Neural cell (in vitro differentiated cells): ENCODE data around the gene THRB. TPM values are rescaled to one million over a fixed set of nuclear protein-coding genes. Genes with fewer than 3 reads are reported as not detected.

Source experiments
- H2AFZ ChIP-seq: fragments of 200-600, 300-800 bp; sonication (generic), shearing (Covaris generic); 2 replicates; pipeline ENCODE4 v1.6.0; 2014; ENCODE audit warnings: low read depth, mild to moderate bottlenecking, antibody characterized with exemption, low read length, moderate library complexity
- H3F3A ChIP-seq: fragments of 200-600 bp; shearing (Covaris generic); 2 replicates; pipeline ENCODE4 v1.6.1; 2016; ENCODE audit warnings: mild to moderate bottlenecking, moderate library complexity, mixed read lengths, antibody characterized with exemption, low read length; ENCODE audit not compliant: insufficient read depth, poor library complexity, severe bottlenecking
- H3K27ac ChIP-seq: fragments of 200-600, 300-800 bp; sonication (generic), shearing (Covaris generic); 2 replicates; pipeline ENCODE4 v1.5.1; 2014; ENCODE audit warnings: mild to moderate bottlenecking, low read length, moderate library complexity
- H3K27me3 ChIP-seq: fragments of 300-800, 200-600 bp; sonication (generic), shearing (Covaris generic); 2 replicates; pipeline ENCODE4 v1.6.0; 2014; ENCODE audit warnings: mild to moderate bottlenecking, low read depth, low read length, moderate library complexity; ENCODE audit not compliant: insufficient read depth
- H3K36me3 ChIP-seq: fragments of 300-800, 200-600 bp; sonication (generic), shearing (Covaris generic); 2 replicates; pipeline ENCODE4 v1.5.1; 2014; ENCODE audit warnings: mild to moderate bottlenecking, antibody characterized with exemption, low read length, moderate library complexity; ENCODE audit not compliant: insufficient read depth
- H3K4me2 ChIP-seq: fragments of 300-800, 200-600 bp; sonication (generic), shearing (Covaris generic); 2 replicates; pipeline ENCODE4 v1.6.0; 2014; ENCODE audit warnings: mild to moderate bottlenecking, low read length
- H3K4me3 ChIP-seq: fragments of 300-800, 200-600 bp; sonication (generic), shearing (Covaris generic); 2 replicates; pipeline ENCODE4 v1.5.1; 2014; ENCODE audit warnings: mild to moderate bottlenecking, low read length, moderate library complexity
- H3K79me2 ChIP-seq: fragments of 200-600 bp; shearing (Covaris generic); replicated peaks from 2 replicates; pipeline ENCODE4 v1.6.0; 2014; ENCODE audit warnings: mild to moderate bottlenecking, low read length, moderate library complexity; ENCODE audit not compliant: insufficient read depth
- H3K9ac ChIP-seq: fragments of 300-800, 200-600 bp; sonication (generic), shearing (Covaris generic); 2 replicates; pipeline ENCODE4 v1.6.1; 2016; ENCODE audit warnings: mild to moderate bottlenecking, low read length, mixed read lengths
- H3K9me2 ChIP-seq: fragments of 200-600 bp; shearing (Covaris generic); 2 replicates; pipeline ENCODE4 v1.6.1; 2016; ENCODE audit warnings: mild to moderate bottlenecking, low read length, mixed read lengths; ENCODE audit not compliant: insufficient read depth
- H3K9me3 ChIP-seq: fragments of 200-600, 300-800 bp; sonication (generic), shearing (Covaris generic); 2 replicates; pipeline ENCODE4 v1.6.1; 2016; ENCODE audit warnings: mild to moderate bottlenecking, mixed run types, low read length, moderate library complexity, mixed read lengths
- H4K20me1 ChIP-seq: fragments of 200-600 bp; shearing (Covaris generic); 2 replicates; pipeline ENCODE4 v1.6.1; 2016; ENCODE audit warnings: mild to moderate bottlenecking, mixed run types; ENCODE audit not compliant: insufficient read depth
- CTCF ChIP-seq: fragments of 450-650 bp; IDR thresholded peaks from 2 replicates; pipeline ENCODE4 v1.5.1; 2014; ENCODE audit warnings: antibody characterized with exemption, mild to moderate bottlenecking, moderate library complexity; ENCODE audit not compliant: poor library complexity, severe bottlenecking
- EP300 ChIP-seq: fragments of 450-650 bp; conservative IDR thresholded peaks from 2 replicates; pipeline ENCODE4 v1.6.1; 2014; ENCODE audit warnings: antibody characterized with exemption, mild to moderate bottlenecking, moderate library complexity; ENCODE audit not compliant: poor library complexity, severe bottlenecking
- EZH2 ChIP-seq: fragments of 200-600, 300-800 bp; shearing (Covaris generic), sonication (generic); IDR thresholded peaks from 2 replicates; pipeline ENCODE4 v1.6.1; 2014; ENCODE audit warnings: antibody characterized with exemption, low read length, borderline replicate concordance, mild to moderate bottlenecking; ENCODE audit not compliant: insufficient read depth, poor library complexity, severe bottlenecking
- MXI1 ChIP-seq: fragments of 450-650 bp; conservative IDR thresholded peaks from 2 replicates; pipeline ENCODE4 v1.6.1; 2014; ENCODE audit warnings: antibody characterized with exemption, mild to moderate bottlenecking; ENCODE audit not compliant: poor library complexity, severe bottlenecking
- POLR2AphosphoS5 ChIP-seq: IDR thresholded peaks from 2 replicates; pipeline ENCODE4 v1.6.1; 2012
- RAD21 ChIP-seq: fragments of 450-650 bp; conservative IDR thresholded peaks from 2 replicates; pipeline ENCODE4 v1.6.1; 2014; ENCODE audit warnings: antibody characterized with exemption, mild to moderate bottlenecking, moderate library complexity
- REST ChIP-seq: IDR thresholded peaks from 2 replicates; pipeline ENCODE4 v1.6.1; 2012; ENCODE audit warnings: borderline replicate concordance
- SMC3 ChIP-seq: fragments of 450-650 bp; conservative IDR thresholded peaks from 2 replicates; pipeline ENCODE4 v1.6.1; 2014; ENCODE audit warnings: antibody characterized with exemption, mild to moderate bottlenecking, moderate library complexity; ENCODE audit not compliant: poor library complexity
- TAF1 ChIP-seq: IDR thresholded peaks from 2 replicates; pipeline ENCODE4 v1.6.1; 2012; ENCODE audit warnings: low read depth
- polyA plus RNA-seq: library from polyadenylated mRNA; depleted of rRNA; stranded (reverse); fragments of >200 nt; gene quantifications from 2 replicates; pipeline ENCODE4 v1.2.3, GENCODE V29; 2014

The THRB gene
- polyA plus RNA-seq, 1 donor from 2014 or later = 1.7 TPM

GRCh38 chr3:24168977-24169376, 325.7 kb downstream of the THRB start:
- H3K4me3 ChIP-seq = no peak overlapping the region
- H3K27ac ChIP-seq = no peak overlapping the region
- H3K36me3 ChIP-seq = no peaks in the 10 kb centered on the region
- H3K9me3 ChIP-seq = no peaks in the 10 kb centered on the region
- no peak overlapping the region for H2AFZ ChIP-seq
- H3K79me2 ChIP-seq = no peaks in the 10 kb centered on the region
- no peaks in the 10 kb centered on the region for H3K9me2 ChIP-seq
- H3K9ac ChIP-seq = no peak overlapping the region
- TF ChIP-seq SMC3 = no peak
- TF ChIP-seq EP300 = no peak
- no peak for TF ChIP-seq MXI1
- TF ChIP-seq TAF1 = no peak
- no peak for TF ChIP-seq REST
- no peak for TF ChIP-seq RAD21
- TF ChIP-seq CTCF = no peak
- no peak for TF ChIP-seq EZH2
- TF ChIP-seq POLR2AphosphoS5 = no peak
- no peaks in the 10 kb centered on the region for H3F3A ChIP-seq
- no peaks in the 10 kb centered on the region for H3K27me3 ChIP-seq
- H3K4me2 ChIP-seq = no peak overlapping the region
- H4K20me1 ChIP-seq = no peaks in the 10 kb centered on the region

GRCh38 chr3:24167429-24167828, 327.2 kb downstream of the THRB start:
- Histone ChIP-seq H3K36me3 (no peaks in the 10 kb centered on the region), H3K4me2 (no peak overlapping the region), H3K9ac (no peak overlapping the region), H3K9me2 (no peaks in the 10 kb centered on the region), H3K79me2 (no peaks in the 10 kb centered on the region), H4K20me1 (no peaks in the 10 kb centered on the region), H3K9me3 (no peaks in the 10 kb centered on the region), H3F3A (no peaks in the 10 kb centered on the region), H3K4me3 (no peak overlapping the region), H3K27ac (no peak overlapping the region), H3K27me3 (no peaks in the 10 kb centered on the region), H2AFZ (no peak overlapping the region)
- no peak for TF ChIP-seq REST
- no peak for TF ChIP-seq CTCF
- TF ChIP-seq POLR2AphosphoS5 = no peak
- TF ChIP-seq SMC3 = no peak
- TF ChIP-seq EZH2 = no peak
- TF ChIP-seq EP300 = no peak
- TF ChIP-seq MXI1 = no peak
- TF ChIP-seq RAD21 = no peak
